Measurements from ENCODE around the gene OPN3. TPM values are rescaled to one million over a fixed set of nuclear protein-coding genes. Genes with fewer than 3 reads are reported as not detected.

OPN3 gene
- total and polyA plus RNA-seq, 2 donors (not counting 3 experiments of a cell fraction or from before 2014, with no cell fraction given): 16.1 to 23.9 TPM

DNA sequence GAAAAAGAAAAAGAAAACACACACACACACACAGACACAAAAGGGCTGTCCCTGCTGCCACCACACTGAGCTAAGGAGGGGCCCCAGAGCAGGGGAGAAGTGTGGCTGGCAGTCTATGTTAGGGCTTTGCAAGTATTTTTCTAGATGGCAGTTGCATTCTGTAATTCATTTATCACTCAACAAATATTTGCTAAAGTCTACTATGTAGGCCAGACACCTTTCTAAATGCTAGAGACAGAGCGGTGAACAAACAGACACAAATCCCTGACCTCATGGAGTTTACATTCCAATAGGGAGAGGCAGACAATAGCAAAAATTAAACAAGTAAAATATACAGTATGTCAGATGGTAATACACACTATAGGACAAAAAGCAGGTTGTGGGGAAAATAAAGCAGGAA, 32.1 kb upstream of the OPN3 start:
- Histone ChIP-seq H3K9me1 (replicated peaks; ENCODE audit: control insufficient read depth, extremely low read depth, insufficient read depth, low read length) (no peaks in the 10 kb centered on the region), H3K27me3 (ENCODE audit: control insufficient read depth in 2 of 2, insufficient read depth in 2 of 2, low read length in 2 of 2) (no peaks in the 10 kb centered on the region), H4K20me1 (replicated peaks; ENCODE audit: control insufficient read depth, extremely low read depth, insufficient read depth, low read length) (no peaks in the 10 kb centered on the region), H3K4me2 (ENCODE audit: insufficient read depth, low read length) (no peak overlapping the region), H3K9ac (replicated peaks; ENCODE audit: extremely low read depth, insufficient read depth, low read length) (no peak overlapping the region), H3K4me1 (ENCODE audit: control insufficient read depth, extremely low read depth, insufficient read depth, low read length) (no peaks in the 10 kb centered on the region), H3K9me3 (replicated peaks; ENCODE audit: control insufficient read depth, insufficient read depth, low read length) (no peaks in the 10 kb centered on the region), H2AFZ (ENCODE audit: low read depth, low read length) (no peak overlapping the region), H3K27ac (ENCODE audit: insufficient read depth, low read depth, low read length) (no peak overlapping the region), H3K4me3 (replicated peaks in 1 of 3; ENCODE audit: insufficient read depth in 1 of 3, low read depth in 1 of 3, low read length in 3 of 3) (no peak overlapping the region), H3K36me3 (ENCODE audit: control insufficient read depth in 2 of 2, extremely low read depth in 1 of 2, insufficient read depth in 2 of 2, low read length in 2 of 2) (no peaks in the 10 kb centered on the region), H3K79me2 (ENCODE audit: control insufficient read depth, insufficient read depth, low read length) (no peaks in the 10 kb centered on the region)
- dilution Hi-C loops (cut with MboI; ENCODE audit: extremely low pct_ligation_motif_present, low sequenced_read_pairs) (no loop called here), intact Hi-C loops (cut with micrococcal nuclease) (no loop called here)
- ChIA-PET CTCF (no interaction called here), POLR2A (no interaction called here)
- BruUV-seq (replicated peaks): no TSS peak
- FAIRE-seq: no peak
- TF ChIP-seq MAX (IDR thresholded peaks at IDR 0.05; ENCODE audit: insufficient read depth, insufficient read length) (no peak), EZH2 (IDR thresholded peaks at IDR 0.05; ENCODE audit: borderline replicate concordance, low read depth, low read length, severe bottlenecking) (no peak), MYC (IDR thresholded peaks at IDR 0.05; ENCODE audit: low read depth, low read length) (no peak), POLR2A (IDR thresholded peaks at IDR 0.05; ENCODE audit: low read depth, low read length) (no peak), JUN (IDR thresholded peaks at IDR 0.05; ENCODE audit: borderline replicate concordance, insufficient read depth, insufficient read length, low read depth) (no peak), FOS (IDR thresholded peaks at IDR 0.05; ENCODE audit: borderline replicate concordance, insufficient read depth, low read length) (no peak), POLR2AphosphoS5 (IDR thresholded peaks at IDR 0.05; ENCODE audit: insufficient read depth, low read depth, low read length) (no peak), GATA2 (IDR thresholded peaks at IDR 0.05; ENCODE audit: insufficient read depth, insufficient read length, low read depth, low read length) (no peak)
- TF ChIP-seq, protein P1, sequence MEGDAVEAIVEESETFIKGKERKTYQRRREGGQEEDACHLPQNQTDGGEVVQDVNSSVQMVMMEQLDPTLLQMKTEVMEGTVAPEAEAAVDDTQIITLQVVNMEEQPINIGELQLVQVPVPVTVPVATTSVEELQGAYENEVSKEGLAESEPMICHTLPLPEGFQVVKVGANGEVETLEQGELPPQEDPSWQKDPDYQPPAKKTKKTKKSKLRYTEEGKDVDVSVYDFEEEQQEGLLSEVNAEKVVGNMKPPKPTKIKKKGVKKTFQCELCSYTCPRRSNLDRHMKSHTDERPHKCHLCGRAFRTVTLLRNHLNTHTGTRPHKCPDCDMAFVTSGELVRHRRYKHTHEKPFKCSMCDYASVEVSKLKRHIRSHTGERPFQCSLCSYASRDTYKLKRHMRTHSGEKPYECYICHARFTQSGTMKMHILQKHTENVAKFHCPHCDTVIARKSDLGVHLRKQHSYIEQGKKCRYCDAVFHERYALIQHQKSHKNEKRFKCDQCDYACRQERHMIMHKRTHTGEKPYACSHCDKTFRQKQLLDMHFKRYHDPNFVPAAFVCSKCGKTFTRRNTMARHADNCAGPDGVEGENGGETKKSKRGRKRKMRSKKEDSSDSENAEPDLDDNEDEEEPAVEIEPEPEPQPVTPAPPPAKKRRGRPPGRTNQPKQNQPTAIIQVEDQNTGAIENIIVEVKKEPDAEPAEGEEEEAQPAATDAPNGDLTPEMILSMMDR (IDR thresholded peaks at IDR 0.05; ENCODE audit: extremely low read depth in 1 of 2, insufficient read depth in 1 of 2, low read depth in 1 of 2, low read length in 2 of 2): no peak
- no peak for DNase-seq (ENCODE audit: low read depth, low spot score)
